ENCODE data around the gene XRCC6. TPM values are rescaled to one million over a fixed set of nuclear protein-coding genes. Genes with fewer than 3 reads are reported as not detected.

The XRCC6 gene
- 274 to 333 TPM (median 295 TPM) in 5 replicates for total RNA-seq (2022; extraction: Qiagen RNA extraction)

GRCh38 chr22:41621099-41621910 is at the start of gene XRCC6:
Gene XRCC6 (plus strand): TSS chr22:41621295. CDS start chr22:41622005, 710 bp downstream.

GRCh38 chr22:41589391-41590241 is 31.5 kb upstream of the XRCC6 start, which contains the start of gene PMM1:
Gene PMM1 (minus strand): TSS chr22:41589840. CDS start chr22:41589805, 35 bp downstream.

GRCh38 chr22:41620589-41621098 is 451 bp upstream of the XRCC6 start, which contains the start of gene DESI1:
Gene DESI1 (minus strand): TSS chr22:41621043. CDS start chr22:41620839, 204 bp downstream.

GRCh38 chr22:41688365-41689211 is 67.5 kb downstream of the XRCC6 start, which contains the start of gene SNU13:
Gene SNU13 (minus strand): TSS chr22:41688867. CDS start chr22:41688796, 71 bp downstream.

GRCh38 chr22:41699264-41700107 is 78.4 kb downstream of the XRCC6 start, which contains the start of gene MEI1:
Gene MEI1 (plus strand): TSS chr22:41699503. CDS start chr22:41699539, 36 bp downstream.

Other genes with a start within 250 kb of the XRCC6 start
- gene TEF, start 239.4 kb upstream of the XRCC6 start, total RNA-seq (2022; extraction: Qiagen RNA extraction) = 0.86 to 1.0 TPM (median 0.92 TPM) in 5 replicates
- gene TOB2, start 174.5 kb upstream of the XRCC6 start, total RNA-seq (2022; extraction: Qiagen RNA extraction) = 24.3 to 26.4 TPM (median 25.9 TPM) in 5 replicates
- 56.1 to 71.7 TPM (median 63.8 TPM) in 5 replicates for gene PHF5A, start 152.6 kb upstream of the XRCC6 start, total RNA-seq (2022; extraction: Qiagen RNA extraction)
- 48.1 to 49.8 TPM (median 49.3 TPM) in 5 replicates for gene ACO2, start 152.2 kb upstream of the XRCC6 start, total RNA-seq (2022; extraction: Qiagen RNA extraction)
- gene POLR3H, start 76.8 kb upstream of the XRCC6 start, total RNA-seq (2022; extraction: Qiagen RNA extraction) = 24.3 to 47.1 TPM (median 40.7 TPM) in 5 replicates
- gene CSDC2, start 60.3 kb upstream of the XRCC6 start, total RNA-seq (2022; extraction: Qiagen RNA extraction) = 1.9 to 3.0 TPM (median 2.1 TPM) in 5 replicates
- gene PMM1, start 31.5 kb upstream of the XRCC6 start, total RNA-seq (2022; extraction: Qiagen RNA extraction) = 26.3 to 31.9 TPM (median 30.1 TPM) in 5 replicates
- 12.9 to 15.0 TPM (median 14.6 TPM) in 5 replicates for gene DESI1, start 252 bp upstream of the XRCC6 start, total RNA-seq (2022; extraction: Qiagen RNA extraction)
- gene SNU13, start 67.6 kb downstream of the XRCC6 start, total RNA-seq (2022; extraction: Qiagen RNA extraction) = 96.4 to 198 TPM (median 177 TPM) in 5 replicates
- not detected in 5 replicates for gene MEI1, start 78.2 kb downstream of the XRCC6 start, total RNA-seq (2022; extraction: Qiagen RNA extraction)
- 2.7 to 3.1 TPM (median 2.8 TPM) in 5 replicates for gene CCDC134, start 179.4 kb downstream of the XRCC6 start, total RNA-seq (2022; extraction: Qiagen RNA extraction)
- gene SREBF2, start 211.8 kb downstream of the XRCC6 start, total RNA-seq (2022; extraction: Qiagen RNA extraction) = 24.7 to 30.4 TPM (median 28.5 TPM) in 5 replicates

Data from A549 treated with AZD2906 at 1 μM for 4 hours (cell line).